ENCODE results near the gene BACH1.

DNA sequence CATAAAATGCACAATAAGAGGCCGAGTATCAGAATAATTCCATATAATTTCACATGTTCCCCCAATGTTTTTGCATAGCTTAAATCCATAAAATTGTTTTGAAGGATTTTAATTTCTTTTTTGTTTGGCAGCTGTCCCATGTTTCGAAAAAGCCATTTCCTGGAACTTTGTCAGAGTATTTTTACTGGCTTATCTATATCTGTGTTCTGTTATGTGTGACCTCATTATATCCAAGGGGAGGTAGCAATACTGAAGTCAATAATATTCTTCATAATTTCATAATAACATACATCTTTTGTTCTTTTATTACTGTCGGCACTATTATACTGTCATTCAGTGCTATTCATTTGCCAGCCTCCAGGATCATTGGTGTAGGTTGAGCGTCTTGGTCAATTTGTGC is 9.4 kb upstream of the BACH1 start:
- no peak for TF ChIP-seq CTCF (IDR thresholded peaks at IDR 0.05)
- TF ChIP-seq POLR2A (IDR thresholded peaks at IDR 0.05), result no peak
- no peak for TF ChIP-seq POLR2AphosphoS5 (IDR thresholded peaks at IDR 0.05)

Measured in breast epithelium (tissue), 3 donors.